ENCODE results near the gene AMBP.

DNA sequence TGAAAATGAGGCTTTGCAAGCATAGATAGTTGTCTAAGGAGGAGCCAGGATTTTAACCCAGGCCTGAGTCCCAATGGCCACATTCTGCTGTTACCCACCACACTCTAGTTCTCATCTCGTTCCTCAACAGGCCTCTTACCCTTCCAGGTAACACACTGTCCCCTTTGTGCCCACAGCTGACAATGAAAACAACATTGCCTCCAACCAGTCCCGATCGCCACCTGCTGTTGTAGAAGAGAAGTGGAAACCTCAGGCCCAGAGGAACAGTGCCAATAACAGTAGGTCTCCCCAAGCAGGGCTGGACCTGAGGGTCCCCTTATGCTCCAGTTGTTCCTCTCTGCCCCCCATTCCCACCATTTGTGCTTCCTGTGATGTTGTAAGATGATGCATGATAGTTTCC is 30.4 kb downstream of the AMBP start:
- TF ChIP-seq POLR2A (IDR thresholded peaks at IDR 0.05), result no peak
- TF ChIP-seq, protein P1, sequence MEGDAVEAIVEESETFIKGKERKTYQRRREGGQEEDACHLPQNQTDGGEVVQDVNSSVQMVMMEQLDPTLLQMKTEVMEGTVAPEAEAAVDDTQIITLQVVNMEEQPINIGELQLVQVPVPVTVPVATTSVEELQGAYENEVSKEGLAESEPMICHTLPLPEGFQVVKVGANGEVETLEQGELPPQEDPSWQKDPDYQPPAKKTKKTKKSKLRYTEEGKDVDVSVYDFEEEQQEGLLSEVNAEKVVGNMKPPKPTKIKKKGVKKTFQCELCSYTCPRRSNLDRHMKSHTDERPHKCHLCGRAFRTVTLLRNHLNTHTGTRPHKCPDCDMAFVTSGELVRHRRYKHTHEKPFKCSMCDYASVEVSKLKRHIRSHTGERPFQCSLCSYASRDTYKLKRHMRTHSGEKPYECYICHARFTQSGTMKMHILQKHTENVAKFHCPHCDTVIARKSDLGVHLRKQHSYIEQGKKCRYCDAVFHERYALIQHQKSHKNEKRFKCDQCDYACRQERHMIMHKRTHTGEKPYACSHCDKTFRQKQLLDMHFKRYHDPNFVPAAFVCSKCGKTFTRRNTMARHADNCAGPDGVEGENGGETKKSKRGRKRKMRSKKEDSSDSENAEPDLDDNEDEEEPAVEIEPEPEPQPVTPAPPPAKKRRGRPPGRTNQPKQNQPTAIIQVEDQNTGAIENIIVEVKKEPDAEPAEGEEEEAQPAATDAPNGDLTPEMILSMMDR (IDR thresholded peaks at IDR 0.05 in 8 of 11, conservative IDR thresholded peaks at IDR 0.05 in 3 of 11), result peak in 1 of 11 experiments; percentile 10
- TF ChIP-seq POLR2AphosphoS5 (IDR thresholded peaks at IDR 0.05), result no peak

All from spleen (tissue), 7 donors.